ENCODE results near the gene MYO1C. TPM values are rescaled to one million over a fixed set of nuclear protein-coding genes. Genes with fewer than 3 reads are reported as not detected.
"Not testable (repeated sequence)": the region's sequence is repeated elsewhere in the genome, so short reads cannot be mapped to it uniquely, and the experiment has no call there.

The MYO1C gene
- total RNA-seq, 1 experiment from 2014 or later = 251 TPM

DNA sequence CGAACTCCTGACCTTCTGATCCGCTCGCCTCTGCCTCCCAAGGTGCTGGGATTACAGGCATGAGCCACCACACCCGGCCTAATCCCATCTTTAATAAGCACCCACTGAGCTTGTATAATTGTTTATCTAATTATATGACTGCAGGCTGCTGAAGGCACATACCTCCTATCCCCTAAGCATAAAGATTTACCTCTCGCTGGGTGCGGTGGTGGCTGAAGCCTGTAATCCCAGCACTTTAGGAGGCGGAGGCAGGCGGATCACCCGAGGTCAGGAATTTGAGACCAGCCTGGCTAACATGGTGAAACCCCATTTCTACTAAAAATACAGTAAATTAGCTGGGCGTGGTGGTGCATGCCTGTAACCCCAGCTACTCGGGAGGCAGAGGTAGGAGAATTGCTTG is 72.3 kb downstream of the MYO1C start:
- Histone ChIP-seq H3K9me3 (ENCODE audit: control insufficient read depth, insufficient read depth, low read depth, low read length) (no peaks in the 10 kb centered on the region), H3K4me1 (ENCODE audit: control insufficient read depth, insufficient read depth, low read length) (no peaks in the 10 kb centered on the region), H3K27me3 (ENCODE audit: control insufficient read depth, insufficient read depth, low read length) (no peaks in the 10 kb centered on the region), H3K36me3 (ENCODE audit: control insufficient read depth, insufficient read depth, low read length) (peaks cover 12% of the 10 kb centered on the region), H3K27ac (ENCODE audit: low read length) (no peak overlapping the region), H3K4me3 (ENCODE audit: low read depth in 2 of 2, low read length in 2 of 2) (no peak overlapping the region)
- TF ChIP-seq, protein P1, sequence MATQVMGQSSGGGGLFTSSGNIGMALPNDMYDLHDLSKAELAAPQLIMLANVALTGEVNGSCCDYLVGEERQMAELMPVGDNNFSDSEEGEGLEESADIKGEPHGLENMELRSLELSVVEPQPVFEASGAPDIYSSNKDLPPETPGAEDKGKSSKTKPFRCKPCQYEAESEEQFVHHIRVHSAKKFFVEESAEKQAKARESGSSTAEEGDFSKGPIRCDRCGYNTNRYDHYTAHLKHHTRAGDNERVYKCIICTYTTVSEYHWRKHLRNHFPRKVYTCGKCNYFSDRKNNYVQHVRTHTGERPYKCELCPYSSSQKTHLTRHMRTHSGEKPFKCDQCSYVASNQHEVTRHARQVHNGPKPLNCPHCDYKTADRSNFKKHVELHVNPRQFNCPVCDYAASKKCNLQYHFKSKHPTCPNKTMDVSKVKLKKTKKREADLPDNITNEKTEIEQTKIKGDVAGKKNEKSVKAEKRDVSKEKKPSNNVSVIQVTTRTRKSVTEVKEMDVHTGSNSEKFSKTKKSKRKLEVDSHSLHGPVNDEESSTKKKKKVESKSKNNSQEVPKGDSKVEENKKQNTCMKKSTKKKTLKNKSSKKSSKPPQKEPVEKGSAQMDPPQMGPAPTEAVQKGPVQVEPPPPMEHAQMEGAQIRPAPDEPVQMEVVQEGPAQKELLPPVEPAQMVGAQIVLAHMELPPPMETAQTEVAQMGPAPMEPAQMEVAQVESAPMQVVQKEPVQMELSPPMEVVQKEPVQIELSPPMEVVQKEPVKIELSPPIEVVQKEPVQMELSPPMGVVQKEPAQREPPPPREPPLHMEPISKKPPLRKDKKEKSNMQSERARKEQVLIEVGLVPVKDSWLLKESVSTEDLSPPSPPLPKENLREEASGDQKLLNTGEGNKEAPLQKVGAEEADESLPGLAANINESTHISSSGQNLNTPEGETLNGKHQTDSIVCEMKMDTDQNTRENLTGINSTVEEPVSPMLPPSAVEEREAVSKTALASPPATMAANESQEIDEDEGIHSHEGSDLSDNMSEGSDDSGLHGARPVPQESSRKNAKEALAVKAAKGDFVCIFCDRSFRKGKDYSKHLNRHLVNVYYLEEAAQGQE (IDR thresholded peaks at IDR 0.05; ENCODE audit: insufficient read depth in 1 of 2, low read depth in 2 of 2, low read length in 1 of 2) = no peak
- no peak for TF ChIP-seq SIN3A (IDR thresholded peaks at IDR 0.05; ENCODE audit: borderline replicate concordance, insufficient read depth, low read depth, low read length)
- TF ChIP-seq, protein P2, sequence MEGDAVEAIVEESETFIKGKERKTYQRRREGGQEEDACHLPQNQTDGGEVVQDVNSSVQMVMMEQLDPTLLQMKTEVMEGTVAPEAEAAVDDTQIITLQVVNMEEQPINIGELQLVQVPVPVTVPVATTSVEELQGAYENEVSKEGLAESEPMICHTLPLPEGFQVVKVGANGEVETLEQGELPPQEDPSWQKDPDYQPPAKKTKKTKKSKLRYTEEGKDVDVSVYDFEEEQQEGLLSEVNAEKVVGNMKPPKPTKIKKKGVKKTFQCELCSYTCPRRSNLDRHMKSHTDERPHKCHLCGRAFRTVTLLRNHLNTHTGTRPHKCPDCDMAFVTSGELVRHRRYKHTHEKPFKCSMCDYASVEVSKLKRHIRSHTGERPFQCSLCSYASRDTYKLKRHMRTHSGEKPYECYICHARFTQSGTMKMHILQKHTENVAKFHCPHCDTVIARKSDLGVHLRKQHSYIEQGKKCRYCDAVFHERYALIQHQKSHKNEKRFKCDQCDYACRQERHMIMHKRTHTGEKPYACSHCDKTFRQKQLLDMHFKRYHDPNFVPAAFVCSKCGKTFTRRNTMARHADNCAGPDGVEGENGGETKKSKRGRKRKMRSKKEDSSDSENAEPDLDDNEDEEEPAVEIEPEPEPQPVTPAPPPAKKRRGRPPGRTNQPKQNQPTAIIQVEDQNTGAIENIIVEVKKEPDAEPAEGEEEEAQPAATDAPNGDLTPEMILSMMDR (IDR thresholded peaks at IDR 0.05) = no peak
- TF ChIP-seq POLR2AphosphoS5 (IDR thresholded peaks at IDR 0.05; ENCODE audit: low read depth, low read length) = no peak
- no peak for TF ChIP-seq TCF7L2 (IDR thresholded peaks at IDR 0.05; ENCODE audit: low read depth, low read length)
- CTCF ChIA-PET = no interaction called here
- ATAC-seq = no peak
- no TSS peak for BruUV-seq (replicated peaks)
- intact Hi-C loops (cut with micrococcal nuclease; ENCODE audit: unreplicated experiment) = no loop called here
- POLR2A ChIA-PET = no interaction called here
- in situ Hi-C loops (cut with HindIII; ENCODE audit: low pct_unique_long_range_greater_than_20kb, low sequenced_read_pairs) = no loop called here
- no peak for DNase-seq (ENCODE audit: low read depth, low spot score)

DNA sequence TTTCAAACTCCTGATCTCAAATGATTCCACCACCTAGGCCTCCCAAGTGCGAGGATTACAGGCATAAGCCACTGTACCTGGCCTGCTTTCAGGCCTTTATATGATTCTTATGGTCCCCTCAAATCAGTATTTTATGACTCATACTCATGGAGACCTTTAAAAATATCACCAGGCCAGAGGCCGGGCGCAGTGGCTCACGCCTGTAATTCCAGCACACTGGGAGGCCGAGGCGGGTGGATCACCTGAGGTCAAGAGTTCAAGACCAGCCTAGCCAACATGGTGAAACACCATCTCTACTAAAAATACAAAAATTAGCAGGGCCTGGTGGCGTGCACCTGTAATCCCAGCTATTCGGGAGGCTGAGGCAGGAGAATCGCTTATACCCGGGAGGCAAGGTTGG is 74.0 kb downstream of the MYO1C start:
- H3K27ac ChIP-seq (ENCODE audit: low read length); BruUV-seq (replicated peaks); ATAC-seq; in situ Hi-C loops (cut with HindIII; ENCODE audit: low pct_unique_long_range_greater_than_20kb, low sequenced_read_pairs); H3K4me3 ChIP-seq (ENCODE audit: low read depth in 2 of 2, low read length in 2 of 2); H3K27me3 ChIP-seq (ENCODE audit: control insufficient read depth, insufficient read depth, low read length); CTCF ChIA-PET; intact Hi-C loops (cut with micrococcal nuclease; ENCODE audit: unreplicated experiment); H3K9me3 ChIP-seq (ENCODE audit: control insufficient read depth, insufficient read depth, low read depth, low read length); DNase-seq (ENCODE audit: low read depth, low spot score); H3K4me1 ChIP-seq (ENCODE audit: control insufficient read depth, insufficient read depth, low read length): not testable (repeated sequence)
- POLR2A ChIA-PET = interaction anchor here (0.6 kb wide), 1 partner anchor 268 kb away, joined by 11 read pairs; no protein-coding TSS in a partner anchor
- H3K36me3 ChIP-seq (ENCODE audit: control insufficient read depth, insufficient read depth, low read length) = peaks cover 12% of the 10 kb centered on the region

DNA sequence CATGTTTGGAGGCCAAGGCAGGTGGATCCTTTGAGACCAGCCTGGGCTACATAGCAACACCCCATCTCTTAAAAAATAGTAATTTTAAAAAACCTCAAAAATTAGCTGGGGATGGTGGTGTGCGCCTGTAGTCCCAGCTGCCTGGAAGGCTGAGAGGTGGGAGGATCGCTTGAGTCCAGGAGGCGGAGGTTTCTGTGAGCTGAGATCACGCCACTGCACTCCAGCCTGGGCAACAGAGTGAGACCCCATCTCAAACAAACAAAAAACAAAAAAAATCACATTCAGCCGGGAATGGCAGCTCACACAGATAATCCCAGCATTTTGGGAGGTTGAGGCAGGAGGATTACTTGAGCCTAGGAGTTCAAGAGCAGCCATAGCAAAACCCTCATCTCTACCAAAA is 76.1 kb downstream of the MYO1C start:
- CTCF ChIA-PET = interaction anchor here (0.9 kb wide), 1 partner anchor 51 kb away, joined by 4 read pairs; no protein-coding TSS in a partner anchor
- no peaks in the 10 kb centered on the region for H3K9me3 ChIP-seq (ENCODE audit: control insufficient read depth, insufficient read depth, low read depth, low read length)
- no peak overlapping the region for H3K4me3 ChIP-seq (ENCODE audit: low read depth in 2 of 2, low read length in 2 of 2)
- intact Hi-C loops (cut with micrococcal nuclease; ENCODE audit: unreplicated experiment) (no loop called here), in situ Hi-C loops (cut with HindIII; ENCODE audit: low pct_unique_long_range_greater_than_20kb, low sequenced_read_pairs) (no loop called here)
- no peak overlapping the region for H3K27ac ChIP-seq (ENCODE audit: low read length)
- ATAC-seq (no peak), DNase-seq (ENCODE audit: low read depth, low spot score) (no peak)
- peaks cover 7% of the 10 kb centered on the region for H3K36me3 ChIP-seq (ENCODE audit: control insufficient read depth, insufficient read depth, low read length)
- no peaks in the 10 kb centered on the region; the same call in 1 of the 2 replicates for H3K4me1 ChIP-seq (ENCODE audit: control insufficient read depth, insufficient read depth, low read length)
- TF ChIP-seq, protein P1 (IDR thresholded peaks at IDR 0.05; ENCODE audit: insufficient read depth in 1 of 2, low read depth in 2 of 2, low read length in 1 of 2) = no peak
- TF ChIP-seq SIN3A (IDR thresholded peaks at IDR 0.05; ENCODE audit: borderline replicate concordance, insufficient read depth, low read depth, low read length) (no peak), POLR2AphosphoS5 (IDR thresholded peaks at IDR 0.05; ENCODE audit: low read depth, low read length) (no peak), TCF7L2 (IDR thresholded peaks at IDR 0.05; ENCODE audit: low read depth, low read length) (no peak)
- TF ChIP-seq, protein P2 (IDR thresholded peaks at IDR 0.05) = no peak
- BruUV-seq (replicated peaks) = no TSS peak
- POLR2A ChIA-PET = no interaction called here
- H3K27me3 ChIP-seq (ENCODE audit: control insufficient read depth, insufficient read depth, low read length) = no peaks in the 10 kb centered on the region
